Measurements from ENCODE around the gene LIN9.
"Not testable (repeated sequence)": the region's sequence is repeated elsewhere in the genome, so short reads cannot be mapped to it uniquely, and the experiment has no call there.

The LIN9 gene

DNA sequence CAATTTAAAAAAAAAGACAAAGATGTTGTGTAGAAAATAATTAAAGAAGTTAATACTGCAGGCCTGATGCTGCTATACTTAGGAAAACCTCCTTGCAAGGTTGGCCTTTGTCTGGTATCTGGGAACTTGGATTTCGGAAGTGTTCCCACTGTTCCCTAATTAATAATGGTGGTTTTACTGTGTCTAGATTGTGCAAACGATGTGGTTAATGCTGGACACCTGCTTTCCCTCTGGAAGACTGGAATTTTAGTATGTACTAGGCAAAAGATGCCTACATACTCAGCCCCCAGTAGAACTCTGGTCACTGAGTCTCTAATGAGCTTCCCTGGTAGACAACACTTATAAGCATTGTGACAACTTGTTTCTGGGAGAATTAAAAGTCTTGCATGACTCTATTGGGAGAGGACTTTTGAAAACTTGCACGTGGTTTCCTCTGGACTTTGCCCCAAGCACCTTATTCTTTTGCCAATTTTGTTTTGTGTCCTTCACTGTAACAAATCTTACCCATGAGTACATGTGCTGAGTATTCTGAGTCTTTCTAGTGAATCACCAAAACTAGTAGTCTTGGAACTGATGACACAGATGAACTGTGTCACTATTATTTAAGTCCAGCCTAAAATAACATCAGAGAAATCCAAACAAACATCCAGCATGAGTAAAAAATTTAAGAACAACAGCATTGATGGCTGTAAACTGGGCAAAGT, 40.4 kb downstream of the LIN9 start:
- Histone ChIP-seq H3K9me3 (ENCODE audit: control insufficient read depth in 1 of 2, low read length in 2 of 2) (no peaks in the 10 kb centered on the region), H3K4me1 (ENCODE audit: control insufficient read depth in 1 of 2, insufficient read depth in 2 of 2, low read length in 2 of 2) (peaks cover 0 to 3% of the 10 kb centered on the region in 2 donors), H3K27me3 (ENCODE audit: low read depth, low read length) (no peaks in the 10 kb centered on the region), H3K27ac (ENCODE audit: low read length) (no peak overlapping the region), H3K4me3 (ENCODE audit: low read depth in 1 of 2, low read length in 2 of 2) (no peak overlapping the region), H3K36me3 (ENCODE audit: control insufficient read depth in 1 of 2, insufficient read depth in 2 of 2, low read length in 2 of 2) (no peaks in the 10 kb centered on the region)

DNA sequence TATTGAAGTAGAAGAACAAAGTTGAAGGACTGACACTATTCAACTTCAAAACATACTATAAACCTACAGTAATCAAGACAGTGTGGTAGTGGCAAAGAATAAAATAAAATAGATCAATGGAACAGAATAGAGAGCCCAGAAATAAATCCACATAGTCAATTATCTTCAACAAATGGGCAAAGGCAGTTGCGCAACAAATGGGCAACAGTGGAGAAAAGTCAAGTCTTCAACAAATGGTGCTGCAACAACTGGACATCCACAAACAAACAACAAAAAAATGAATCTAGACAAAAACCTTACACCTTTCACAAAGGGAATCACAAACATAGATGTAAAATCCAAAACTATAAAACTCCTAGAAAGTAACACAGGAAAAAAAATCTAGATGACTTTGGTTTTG, 47.1 kb downstream of the LIN9 start:
- H3K27ac ChIP-seq (ENCODE audit: low read length), result no peak overlapping the region
- H3K36me3 ChIP-seq (ENCODE audit: control insufficient read depth in 1 of 2, insufficient read depth in 2 of 2, low read length in 2 of 2), result no peaks in the 10 kb centered on the region
- H3K27me3 ChIP-seq (ENCODE audit: low read depth, low read length), result no peaks in the 10 kb centered on the region
- H3K4me1 ChIP-seq (ENCODE audit: control insufficient read depth in 1 of 2, insufficient read depth in 2 of 2, low read length in 2 of 2), result no peaks in the 10 kb centered on the region
- H3K4me3 ChIP-seq (ENCODE audit: low read depth in 1 of 2, low read length in 2 of 2), result no peak overlapping the region
- peaks cover 0 to 5% of the 10 kb centered on the region in 2 donors for H3K9me3 ChIP-seq (ENCODE audit: control insufficient read depth in 1 of 2, low read length in 2 of 2)

GRCh38 chr1:226255380-226255779, 53.6 kb downstream of the LIN9 start:
- Histone ChIP-seq H3K27me3 (ENCODE audit: low read depth, low read length) (no peaks in the 10 kb centered on the region), H3K36me3 (ENCODE audit: control insufficient read depth in 1 of 2, insufficient read depth in 2 of 2, low read length in 2 of 2) (no peaks in the 10 kb centered on the region), H3K4me3 (ENCODE audit: low read depth in 1 of 2, low read length in 2 of 2) (no peak overlapping the region), H3K27ac (ENCODE audit: low read length) (no peak overlapping the region), H3K4me1 (ENCODE audit: control insufficient read depth in 1 of 2, insufficient read depth in 2 of 2, low read length in 2 of 2) (no peaks in the 10 kb centered on the region), H3K9me3 (ENCODE audit: control insufficient read depth in 1 of 2, low read length in 2 of 2) (peaks cover 0 to 5% of the 10 kb centered on the region in 2 donors)

DNA sequence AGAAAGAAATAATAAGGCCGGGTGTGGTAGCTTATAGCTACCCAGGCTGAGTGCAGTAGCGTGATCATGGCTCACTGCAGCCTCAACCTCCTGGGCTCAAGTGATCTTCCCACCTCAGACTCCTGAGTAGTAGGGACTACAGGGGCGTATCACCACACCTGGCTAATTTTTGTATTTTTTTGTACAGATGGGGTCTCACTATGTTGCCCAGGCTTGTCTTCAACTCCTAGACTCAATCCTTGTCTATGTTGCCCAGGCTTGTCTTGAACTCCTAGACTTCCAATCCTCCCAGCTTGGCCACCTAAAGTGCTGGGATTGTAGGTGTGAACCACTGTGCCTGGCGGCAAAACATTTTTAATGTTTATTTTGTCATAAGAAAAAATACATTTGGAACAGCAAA, 55.0 kb downstream of the LIN9 start:
- Histone ChIP-seq H3K36me3 (ENCODE audit: control insufficient read depth in 1 of 2, insufficient read depth in 2 of 2, low read length in 2 of 2) (no peaks in the 10 kb centered on the region), H3K9me3 (ENCODE audit: control insufficient read depth in 1 of 2, low read length in 2 of 2) (no peaks in the 10 kb centered on the region), H3K27me3 (ENCODE audit: low read depth, low read length) (no peaks in the 10 kb centered on the region), H3K4me1 (ENCODE audit: control insufficient read depth in 1 of 2, insufficient read depth in 2 of 2, low read length in 2 of 2) (no peaks in the 10 kb centered on the region), H3K27ac (ENCODE audit: low read length) (no peak overlapping the region), H3K4me3 (ENCODE audit: low read depth in 1 of 2, low read length in 2 of 2) (no peak overlapping the region)

- not testable (repeated sequence) for H3K36me3 ChIP-seq (ENCODE audit: control insufficient read depth in 1 of 2, insufficient read depth in 2 of 2, low read length in 2 of 2); H3K4me3 ChIP-seq (ENCODE audit: low read depth in 1 of 2, low read length in 2 of 2); H3K27me3 ChIP-seq (ENCODE audit: low read depth, low read length); H3K27ac ChIP-seq (ENCODE audit: low read length); H3K9me3 ChIP-seq (ENCODE audit: control insufficient read depth in 1 of 2, low read length in 2 of 2); H3K4me1 ChIP-seq (ENCODE audit: control insufficient read depth in 1 of 2, insufficient read depth in 2 of 2, low read length in 2 of 2)
These were observed 56.1 kb downstream of the LIN9 start for GRCh38 chr1:226252841-226253240.

DNA sequence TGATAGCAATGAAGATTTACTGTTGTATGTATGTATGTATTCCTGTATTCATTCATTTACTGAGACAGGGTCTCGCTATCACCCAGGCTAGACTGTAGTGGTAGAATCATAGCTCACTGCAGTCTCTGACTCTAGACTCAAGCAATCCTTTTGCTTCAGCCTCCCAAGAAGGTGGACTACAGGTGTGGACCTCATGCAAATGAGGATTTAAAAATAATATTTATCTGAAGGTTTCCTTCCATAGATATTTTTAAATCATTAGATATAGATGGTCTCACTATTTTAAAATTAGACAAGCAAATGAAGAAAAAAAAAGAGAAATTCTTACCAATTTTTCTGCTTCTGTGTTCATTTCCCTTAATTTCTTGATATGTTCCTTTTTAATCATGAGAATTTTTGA, 58.5 kb downstream of the LIN9 start:
- peaks cover 3 to 4% of the 10 kb centered on the region in 2 donors for H3K4me1 ChIP-seq (ENCODE audit: control insufficient read depth in 1 of 2, insufficient read depth in 2 of 2, low read length in 2 of 2)

DNA sequence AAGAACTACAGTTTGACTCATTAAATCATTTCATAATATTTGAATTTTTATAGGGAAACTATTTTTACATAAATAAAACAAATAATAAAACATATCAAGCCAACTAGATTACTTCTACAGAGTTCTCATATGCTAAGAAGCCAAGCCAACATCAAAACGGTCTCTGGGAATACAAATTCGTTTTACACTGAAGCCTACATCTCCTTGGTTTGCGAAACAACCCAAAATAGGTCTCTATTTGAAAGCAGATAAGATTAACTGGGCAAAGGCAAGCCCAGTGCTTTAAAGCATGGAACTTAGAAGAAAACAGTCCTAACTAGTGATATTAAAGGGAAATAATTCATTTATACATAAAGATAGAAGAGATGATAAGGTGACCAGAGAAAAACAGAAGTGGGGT, 60.2 kb downstream of the LIN9 start:
- H3K4me3 ChIP-seq (ENCODE audit: low read depth in 1 of 2, low read length in 2 of 2), result no peak overlapping the region
- H3K9me3 ChIP-seq (ENCODE audit: control insufficient read depth in 1 of 2, low read length in 2 of 2), result no peaks in the 10 kb centered on the region
- peaks cover 3 to 4% of the 10 kb centered on the region in 2 donors for H3K4me1 ChIP-seq (ENCODE audit: control insufficient read depth in 1 of 2, insufficient read depth in 2 of 2, low read length in 2 of 2)
- peaks cover 0 to 4% of the 10 kb centered on the region in 2 donors for H3K36me3 ChIP-seq (ENCODE audit: control insufficient read depth in 1 of 2, insufficient read depth in 2 of 2, low read length in 2 of 2)
- H3K27me3 ChIP-seq (ENCODE audit: low read depth, low read length), result no peaks in the 10 kb centered on the region
- H3K27ac ChIP-seq (ENCODE audit: low read length), result no peak overlapping the region

More for the DNA sequence above, 58.5 kb downstream of the LIN9 start:
- no peak overlapping the region for H3K27ac ChIP-seq (ENCODE audit: low read length)
- H3K4me3 ChIP-seq (ENCODE audit: low read depth in 1 of 2, low read length in 2 of 2), result no peak overlapping the region
- H3K9me3 ChIP-seq (ENCODE audit: control insufficient read depth in 1 of 2, low read length in 2 of 2), result no peaks in the 10 kb centered on the region
- H3K27me3 ChIP-seq (ENCODE audit: low read depth, low read length), result no peaks in the 10 kb centered on the region
- no peaks in the 10 kb centered on the region for H3K36me3 ChIP-seq (ENCODE audit: control insufficient read depth in 1 of 2, insufficient read depth in 2 of 2, low read length in 2 of 2)

GRCh38 chr1:226248091-226248490, 60.9 kb downstream of the LIN9 start:
- H3K36me3 ChIP-seq (ENCODE audit: control insufficient read depth in 1 of 2, insufficient read depth in 2 of 2, low read length in 2 of 2), result peaks cover 0 to 4% of the 10 kb centered on the region in 2 donors
- no peak overlapping the region for H3K27ac ChIP-seq (ENCODE audit: low read length)
- H3K9me3 ChIP-seq (ENCODE audit: control insufficient read depth in 1 of 2, low read length in 2 of 2), result no peaks in the 10 kb centered on the region
- H3K27me3 ChIP-seq (ENCODE audit: low read depth, low read length), result no peaks in the 10 kb centered on the region
- H3K4me3 ChIP-seq (ENCODE audit: low read depth in 1 of 2, low read length in 2 of 2), result no peak overlapping the region
- peaks cover 3 to 4% of the 10 kb centered on the region in 2 donors for H3K4me1 ChIP-seq (ENCODE audit: control insufficient read depth in 1 of 2, insufficient read depth in 2 of 2, low read length in 2 of 2)

DNA sequence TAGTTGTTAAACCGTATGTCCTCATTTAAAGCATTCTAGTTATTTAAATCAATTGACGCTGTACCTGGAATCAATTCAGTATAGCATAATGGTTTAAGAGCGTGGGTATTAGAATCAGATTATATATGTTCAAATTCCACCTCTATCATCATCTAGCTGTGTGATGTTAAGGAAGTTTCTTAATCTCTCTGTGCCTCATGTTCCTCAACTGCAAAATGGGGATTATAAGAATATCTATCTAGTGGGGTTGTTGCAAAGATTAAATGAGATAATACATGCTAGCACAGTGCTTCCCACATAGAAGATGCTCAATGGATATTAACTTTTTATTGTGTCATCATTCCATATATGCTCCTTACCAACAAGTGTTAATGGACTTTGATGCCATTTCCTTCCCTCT, 69.5 kb downstream of the LIN9 start:
- Histone ChIP-seq H3K36me3 (ENCODE audit: control insufficient read depth in 1 of 2, insufficient read depth in 2 of 2, low read length in 2 of 2) (peaks cover 0 to 2% of the 10 kb centered on the region in 2 donors), H3K4me1 (ENCODE audit: control insufficient read depth in 1 of 2, insufficient read depth in 2 of 2, low read length in 2 of 2) (no peaks in the 10 kb centered on the region), H3K27me3 (ENCODE audit: low read depth, low read length) (no peaks in the 10 kb centered on the region), H3K4me3 (ENCODE audit: low read depth in 1 of 2, low read length in 2 of 2) (no peak overlapping the region), H3K9me3 (ENCODE audit: control insufficient read depth in 1 of 2, low read length in 2 of 2) (no peaks in the 10 kb centered on the region), H3K27ac (ENCODE audit: low read length) (no peak overlapping the region)

DNA sequence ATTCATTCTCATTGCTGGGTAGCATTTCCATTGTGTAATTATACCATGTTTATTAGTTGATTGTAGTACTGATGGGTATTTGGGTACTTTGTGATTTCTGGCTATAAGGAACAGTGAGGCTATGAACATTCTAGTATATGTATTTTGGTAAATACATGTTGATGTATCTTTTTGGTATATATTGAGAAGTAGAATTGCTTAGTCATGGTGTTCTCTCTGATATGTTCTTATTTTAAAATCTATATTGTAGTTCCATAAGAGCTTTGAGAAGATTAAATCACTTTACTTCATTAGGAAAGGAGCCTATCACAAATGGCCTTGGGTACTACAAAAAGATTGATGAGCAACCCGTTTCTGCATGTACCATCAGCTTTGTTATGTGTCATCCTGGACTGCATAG, 72.1 kb downstream of the LIN9 start:
- Histone ChIP-seq H3K9me3 (ENCODE audit: control insufficient read depth in 1 of 2, low read length in 2 of 2) (no peaks in the 10 kb centered on the region), H3K36me3 (ENCODE audit: control insufficient read depth in 1 of 2, insufficient read depth in 2 of 2, low read length in 2 of 2) (peaks cover 0 to 2% of the 10 kb centered on the region in 2 donors)

GRCh38 chr1:226233806-226234205, 75.2 kb downstream of the LIN9 start:
- Histone ChIP-seq H3K4me3 (ENCODE audit: low read depth in 1 of 2, low read length in 2 of 2) (no peak overlapping the region), H3K9me3 (ENCODE audit: control insufficient read depth in 1 of 2, low read length in 2 of 2) (no peaks in the 10 kb centered on the region), H3K36me3 (ENCODE audit: control insufficient read depth in 1 of 2, insufficient read depth in 2 of 2, low read length in 2 of 2) (peaks cover 0 to 2% of the 10 kb centered on the region in 2 donors), H3K27me3 (ENCODE audit: low read depth, low read length) (no peaks in the 10 kb centered on the region), H3K27ac (ENCODE audit: low read length) (no peak overlapping the region), H3K4me1 (ENCODE audit: control insufficient read depth in 1 of 2, insufficient read depth in 2 of 2, low read length in 2 of 2) (no peaks in the 10 kb centered on the region)

More for the DNA sequence above, 72.1 kb downstream of the LIN9 start:
- Histone ChIP-seq H3K4me3 (ENCODE audit: low read depth in 1 of 2, low read length in 2 of 2) (no peak overlapping the region), H3K27ac (ENCODE audit: low read length) (no peak overlapping the region), H3K4me1 (ENCODE audit: control insufficient read depth in 1 of 2, insufficient read depth in 2 of 2, low read length in 2 of 2) (no peaks in the 10 kb centered on the region), H3K27me3 (ENCODE audit: low read depth, low read length) (no peaks in the 10 kb centered on the region)

DNA sequence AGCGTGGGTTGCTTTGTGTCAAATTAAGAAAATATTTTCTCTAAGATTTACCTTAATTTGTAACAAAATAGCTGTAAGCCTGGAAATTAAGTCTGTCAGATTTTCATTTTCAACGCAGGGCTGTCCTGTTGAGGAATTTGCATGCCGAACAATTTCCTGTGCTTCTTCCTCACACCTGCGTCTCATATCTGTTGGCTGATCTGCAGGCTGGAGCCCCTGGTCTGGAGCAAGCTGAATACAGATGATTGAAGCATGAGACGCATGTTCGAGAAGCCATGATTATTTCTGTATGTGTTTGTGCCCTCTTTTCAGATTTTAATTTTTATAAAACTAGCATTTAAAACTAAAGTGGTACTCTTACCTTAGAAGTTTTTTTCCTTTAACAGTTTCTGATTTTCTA, 75.7 kb downstream of the LIN9 start:
- no peaks in the 10 kb centered on the region for H3K9me3 ChIP-seq (ENCODE audit: control insufficient read depth in 1 of 2, low read length in 2 of 2)
- H3K27ac ChIP-seq (ENCODE audit: low read length), result no peak overlapping the region
- no peaks in the 10 kb centered on the region for H3K27me3 ChIP-seq (ENCODE audit: low read depth, low read length)
- H3K36me3 ChIP-seq (ENCODE audit: control insufficient read depth in 1 of 2, insufficient read depth in 2 of 2, low read length in 2 of 2), result no peaks in the 10 kb centered on the region
- H3K4me1 ChIP-seq (ENCODE audit: control insufficient read depth in 1 of 2, insufficient read depth in 2 of 2, low read length in 2 of 2), result no peaks in the 10 kb centered on the region
- H3K4me3 ChIP-seq (ENCODE audit: low read depth in 1 of 2, low read length in 2 of 2), result no peak overlapping the region
